Mucosa of stomach (tissue), 1 donor: ENCODE measurements around the gene PTMS.

Experiments
- H3K27me3 ChIP-seq: one replicate; pipeline ENCODE4 v1.7.0; 2013; ENCODE audit warnings: mild to moderate bottlenecking, low read length; ENCODE audit not compliant: control insufficient read depth, insufficient read depth
- H3K36me3 ChIP-seq: one replicate; pipeline ENCODE4 v1.7.0; 2013; ENCODE audit warnings: low read length; ENCODE audit not compliant: control insufficient read depth, insufficient read depth
- H3K4me1 ChIP-seq: one replicate; pipeline ENCODE4 v1.7.0; 2013; ENCODE audit warnings: mild to moderate bottlenecking, low read length; ENCODE audit not compliant: control insufficient read depth, insufficient read depth
- H3K4me3 ChIP-seq: one replicate; pipeline ENCODE4 v1.7.0; 2013; ENCODE audit warnings: low read length
- H3K9ac ChIP-seq: one replicate; pipeline ENCODE4 v1.7.0; 2013; ENCODE audit warnings: mild to moderate bottlenecking, low read length, moderate library complexity
- H3K9me3 ChIP-seq: one replicate; pipeline ENCODE4 v1.7.0; 2013; ENCODE audit warnings: mild to moderate bottlenecking, low read length, moderate library complexity; ENCODE audit not compliant: control insufficient read depth
- donor health status: Pancreatic carcinoma.

The PTMS gene

DNA sequence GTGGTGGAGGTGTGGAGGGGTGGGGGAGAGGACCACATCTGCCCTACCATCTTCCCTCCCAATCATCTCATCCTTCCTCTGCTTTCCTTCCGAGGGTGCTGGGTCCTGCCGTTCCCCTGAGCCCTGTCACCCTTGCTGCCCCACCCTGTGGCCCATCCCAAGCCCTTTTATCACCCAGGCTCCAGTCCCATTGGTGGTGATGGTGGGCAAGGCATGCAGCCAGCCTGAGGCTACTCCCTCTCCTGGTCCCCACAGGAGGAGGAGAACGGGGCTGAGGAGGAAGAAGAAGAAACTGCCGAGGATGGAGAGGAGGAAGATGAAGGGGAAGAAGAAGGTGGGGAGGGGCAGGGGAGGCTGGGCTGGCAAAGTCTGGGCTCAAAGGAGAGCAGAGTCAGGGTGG is 3.5 kb downstream of the PTMS start:
- H3K4me3 ChIP-seq, result no peak overlapping the region
- peaks cover 59% of the 10 kb centered on the region for H3K4me1 ChIP-seq
- no peaks in the 10 kb centered on the region for H3K9me3 ChIP-seq
- no peaks in the 10 kb centered on the region for H3K36me3 ChIP-seq
- no peaks in the 10 kb centered on the region for H3K27me3 ChIP-seq
- H3K9ac ChIP-seq, result no peak overlapping the region

DNA sequence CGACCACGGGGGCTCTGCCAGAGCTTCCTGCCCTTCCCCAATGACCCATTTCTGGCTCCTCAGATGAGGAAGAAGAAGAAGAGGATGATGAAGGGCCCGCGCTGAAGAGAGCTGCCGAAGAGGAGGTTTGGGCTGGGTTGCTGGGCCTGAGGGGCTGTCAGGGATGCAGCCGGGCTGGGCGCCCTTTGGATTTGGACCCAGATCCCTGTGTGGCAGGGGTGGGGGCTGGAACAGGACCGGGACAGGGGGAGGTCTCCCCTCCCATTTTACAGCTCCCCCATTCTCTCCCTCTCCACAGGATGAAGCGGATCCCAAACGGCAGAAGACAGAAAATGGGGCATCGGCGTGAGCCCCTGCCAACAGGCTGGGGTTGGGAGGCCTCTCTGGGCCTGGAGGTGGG is 3.9 kb downstream of the PTMS start:
- H3K27me3 ChIP-seq, result no peaks in the 10 kb centered on the region
- H3K4me1 ChIP-seq, result peaks cover 59% of the 10 kb centered on the region
- H3K4me3 ChIP-seq, result no peak overlapping the region
- H3K9me3 ChIP-seq, result no peaks in the 10 kb centered on the region
- H3K9ac ChIP-seq, result no peak overlapping the region
- H3K36me3 ChIP-seq, result no peaks in the 10 kb centered on the region

DNA sequence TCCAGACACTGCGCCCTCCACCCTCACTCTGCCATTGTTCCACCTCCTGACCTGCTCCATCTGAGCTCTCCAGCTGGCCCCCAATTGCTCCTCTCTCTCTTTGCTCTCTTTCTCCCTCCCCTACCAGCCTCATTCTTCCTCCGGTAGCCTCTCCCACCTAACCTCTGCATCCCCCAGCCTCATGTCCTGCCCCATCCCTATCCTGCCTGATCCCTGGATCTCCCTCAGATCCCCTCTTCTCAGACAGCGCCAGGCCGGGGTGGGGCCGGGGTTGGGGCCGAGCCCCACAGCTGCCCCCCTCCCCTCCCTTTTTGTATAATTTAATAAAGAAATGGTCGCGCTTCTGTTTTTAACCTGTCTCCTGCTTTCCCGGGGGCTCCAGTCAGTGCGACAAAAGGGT is 4.4 kb downstream of the PTMS start:
- Histone ChIP-seq H3K4me1 (peaks cover 59% of the 10 kb centered on the region), H3K27me3 (no peaks in the 10 kb centered on the region), H3K36me3 (no peaks in the 10 kb centered on the region), H3K4me3 (no peak overlapping the region), H3K9ac (no peak overlapping the region), H3K9me3 (no peaks in the 10 kb centered on the region)

DNA sequence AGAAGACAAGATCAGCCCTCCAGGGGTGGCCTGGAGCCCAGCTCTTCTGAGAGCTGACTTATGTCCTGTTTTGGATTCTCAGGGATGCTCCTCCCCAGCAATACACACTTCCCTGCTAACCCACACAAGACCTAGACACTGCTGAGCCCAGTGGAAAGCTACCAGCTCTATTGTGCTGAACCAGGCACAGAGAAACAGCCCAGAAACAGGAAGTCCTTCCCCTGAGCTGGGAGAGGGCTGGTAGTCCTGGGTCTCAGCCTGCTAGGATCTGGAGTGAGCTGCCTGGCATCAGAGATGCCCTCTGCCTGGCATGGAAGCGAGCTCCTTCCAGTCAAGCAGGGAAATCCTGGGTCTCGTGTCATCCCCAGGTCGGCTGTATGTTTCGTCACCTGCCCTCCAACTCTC is 4.9 kb downstream of the PTMS start:
- Histone ChIP-seq H3K36me3 (no peaks in the 10 kb centered on the region), H3K27me3 (no peaks in the 10 kb centered on the region), H3K9ac (no peak overlapping the region), H3K4me1 (peaks cover 59% of the 10 kb centered on the region), H3K4me3 (no peak overlapping the region), H3K9me3 (no peaks in the 10 kb centered on the region)

DNA sequence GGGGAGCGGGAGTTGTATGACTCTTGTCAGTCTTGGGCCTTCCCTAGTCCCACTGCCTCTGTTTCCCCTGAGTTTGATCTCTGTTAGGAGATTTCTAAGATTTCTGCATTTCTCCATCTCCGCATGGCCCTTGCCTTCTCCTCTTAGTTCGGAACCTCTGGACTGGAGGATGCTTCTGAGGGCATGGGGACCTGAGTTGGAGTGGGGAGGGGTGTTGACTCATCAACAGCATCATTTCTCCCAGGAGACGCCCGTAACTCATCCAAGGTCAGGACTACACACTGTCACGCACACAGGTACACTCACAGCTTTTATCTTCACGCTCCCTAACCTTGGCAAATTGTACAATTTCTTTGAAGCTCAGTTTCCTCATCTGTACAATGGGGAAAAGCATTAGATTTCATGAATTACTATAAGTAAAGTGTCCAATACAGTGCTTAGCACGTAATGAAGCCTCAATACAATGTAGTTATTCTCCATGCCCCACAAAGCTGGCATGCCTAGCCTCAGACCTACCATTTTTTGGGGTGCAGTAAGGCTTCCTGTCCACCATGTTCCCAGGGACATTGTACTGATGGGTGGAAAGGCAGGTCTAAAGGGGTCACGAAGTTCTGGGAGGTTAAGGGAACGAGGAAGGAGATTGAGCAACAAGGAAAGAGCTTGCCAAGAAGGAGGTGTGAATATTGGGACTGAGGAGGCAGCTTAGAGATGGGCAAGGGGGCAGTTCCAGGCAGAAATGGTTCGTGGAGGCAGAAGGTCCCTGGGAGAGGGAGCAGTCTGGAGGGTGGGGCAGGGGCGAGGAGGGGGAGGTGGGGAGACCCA is 5.6 kb downstream of the PTMS start:
- Histone ChIP-seq H3K4me3 (no peak overlapping the region), H3K9me3 (no peaks in the 10 kb centered on the region), H3K36me3 (no peaks in the 10 kb centered on the region), H3K4me1 (peaks cover 65% of the 10 kb centered on the region), H3K27me3 (no peaks in the 10 kb centered on the region), H3K9ac (no peak overlapping the region)

DNA sequence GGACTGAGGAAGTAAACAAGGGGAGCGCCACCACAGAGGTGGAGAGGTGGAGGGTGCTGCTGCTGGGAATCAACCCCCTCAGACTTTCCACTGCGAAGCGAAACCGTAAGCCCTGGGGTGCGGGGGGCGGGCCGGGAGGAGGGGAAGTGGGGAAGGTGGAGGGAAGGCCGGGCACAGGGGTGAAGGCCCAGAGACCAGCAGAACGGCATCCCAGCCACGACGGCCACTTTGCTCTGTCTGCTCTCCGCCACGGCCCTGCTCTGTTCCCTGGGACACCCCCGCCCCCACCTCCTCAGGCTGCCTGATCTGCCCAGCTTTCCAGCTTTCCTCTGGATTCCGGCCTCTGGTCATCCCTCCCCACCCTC is 6.2 kb downstream of the PTMS start, which contains the start of gene LAG3:
LAG3 (plus strand) TSS at position 190 of the 365 bp plus-strand sequence. CDS start 333 bp downstream, outside the sequence.
- Histone ChIP-seq H3K4me1 (peaks cover 63% of the 10 kb centered on the region), H3K9ac (peak within 1 kb of the TSS; percentile 38), H3K27me3 (peaks cover 1% of the 10 kb centered on the region), H3K36me3 (no peaks in the 10 kb centered on the region), H3K9me3 (no peaks in the 10 kb centered on the region), H3K4me3 (no peak within 1 kb of the TSS)

DNA sequence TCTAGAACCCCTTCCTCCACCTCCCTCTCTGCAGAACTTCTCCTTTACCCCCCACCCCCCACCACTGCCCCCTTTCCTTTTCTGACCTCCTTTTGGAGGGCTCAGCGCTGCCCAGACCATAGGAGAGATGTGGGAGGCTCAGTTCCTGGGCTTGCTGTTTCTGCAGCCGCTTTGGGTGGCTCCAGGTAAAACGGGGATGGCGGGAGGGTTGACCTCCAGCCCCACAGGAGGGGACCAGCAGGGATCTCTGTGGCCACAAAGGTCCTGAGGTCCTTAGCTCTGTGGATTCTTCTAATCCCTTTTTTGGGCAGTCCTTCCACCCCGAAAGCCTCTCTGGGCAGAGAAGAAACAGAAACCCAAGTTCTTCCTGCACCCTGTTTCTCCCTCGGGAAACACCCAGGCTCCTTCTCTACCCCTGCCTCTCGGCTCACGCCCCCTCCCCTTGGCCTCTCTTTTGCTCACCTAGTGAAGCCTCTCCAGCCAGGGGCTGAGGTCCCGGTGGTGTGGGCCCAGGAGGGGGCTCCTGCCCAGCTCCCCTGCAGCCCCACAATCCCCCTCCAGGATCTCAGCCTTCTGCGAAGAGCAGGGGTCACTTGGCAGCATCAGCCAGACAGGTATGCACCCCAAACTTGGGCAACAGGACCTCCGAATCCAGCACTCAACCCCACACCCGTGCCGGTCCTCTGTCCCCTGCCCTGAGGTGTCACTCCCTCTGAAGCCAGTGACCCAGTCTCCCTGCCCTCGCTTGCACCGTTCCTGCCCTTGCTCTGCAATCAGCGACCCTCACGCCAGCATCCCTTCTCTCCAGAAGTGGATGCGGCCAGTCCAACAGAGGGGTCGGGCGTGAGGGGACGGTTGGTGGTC is 6.8 kb downstream of the PTMS start:
- peak overlapping the region; percentile 38 for H3K9ac ChIP-seq
- no peaks in the 10 kb centered on the region for H3K36me3 ChIP-seq
- no peaks in the 10 kb centered on the region for H3K9me3 ChIP-seq
- H3K4me1 ChIP-seq, result peaks cover 60% of the 10 kb centered on the region
- H3K4me3 ChIP-seq, result no peak overlapping the region
- peaks cover 7% of the 10 kb centered on the region for H3K27me3 ChIP-seq

DNA sequence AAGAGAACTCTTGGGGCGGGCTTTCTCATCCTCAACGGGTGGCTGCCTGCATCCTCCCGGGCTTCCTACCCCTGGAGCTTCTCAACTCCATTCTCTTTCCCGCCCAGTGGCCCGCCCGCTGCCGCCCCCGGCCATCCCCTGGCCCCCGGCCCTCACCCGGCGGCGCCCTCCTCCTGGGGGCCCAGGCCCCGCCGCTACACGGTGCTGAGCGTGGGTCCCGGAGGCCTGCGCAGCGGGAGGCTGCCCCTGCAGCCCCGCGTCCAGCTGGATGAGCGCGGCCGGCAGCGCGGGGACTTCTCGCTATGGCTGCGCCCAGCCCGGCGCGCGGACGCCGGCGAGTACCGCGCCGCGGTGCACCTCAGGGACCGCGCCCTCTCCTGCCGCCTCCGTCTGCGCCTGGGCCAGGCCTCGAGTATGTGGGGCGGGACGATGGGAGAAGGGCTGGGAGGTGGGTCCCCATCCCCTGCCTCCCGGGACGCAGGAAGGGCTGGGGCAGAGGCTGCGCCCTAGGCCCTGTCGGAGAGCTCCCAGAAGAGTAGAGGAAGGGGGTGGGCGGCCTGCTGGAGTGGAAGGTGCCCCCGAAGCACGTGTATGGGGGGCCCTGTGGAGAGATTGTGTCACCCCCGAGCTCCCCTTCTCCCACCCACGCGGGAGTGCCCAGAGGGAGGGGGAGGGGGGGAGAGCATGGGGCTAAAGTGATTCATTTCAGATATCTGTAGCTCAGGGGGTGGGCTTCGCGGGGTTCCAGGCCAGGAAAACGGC is 7.6 kb downstream of the PTMS start:
- peaks cover 60% of the 10 kb centered on the region for H3K4me1 ChIP-seq

DNA sequence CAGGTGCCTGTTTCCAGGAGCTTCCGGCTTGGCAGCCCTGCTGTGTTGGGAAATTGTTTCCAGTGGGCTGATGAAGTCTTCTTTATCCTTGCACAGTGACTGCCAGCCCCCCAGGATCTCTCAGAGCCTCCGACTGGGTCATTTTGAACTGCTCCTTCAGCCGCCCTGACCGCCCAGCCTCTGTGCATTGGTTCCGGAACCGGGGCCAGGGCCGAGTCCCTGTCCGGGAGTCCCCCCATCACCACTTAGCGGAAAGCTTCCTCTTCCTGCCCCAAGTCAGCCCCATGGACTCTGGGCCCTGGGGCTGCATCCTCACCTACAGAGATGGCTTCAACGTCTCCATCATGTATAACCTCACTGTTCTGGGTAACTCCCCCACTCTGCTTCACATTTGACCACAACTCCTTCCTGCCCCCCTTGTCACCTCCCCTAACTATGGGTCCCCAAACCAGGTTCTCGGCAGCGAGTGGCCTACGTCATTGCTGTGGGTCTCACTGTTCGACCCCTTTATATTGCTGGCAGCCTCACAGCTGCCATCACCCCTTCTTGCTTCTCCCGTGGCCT is 8.4 kb downstream of the PTMS start:
- peaks cover 7% of the 10 kb centered on the region for H3K27me3 ChIP-seq
- no peak overlapping the region for H3K9ac ChIP-seq
- peaks cover 58% of the 10 kb centered on the region for H3K4me1 ChIP-seq
- H3K36me3 ChIP-seq, result no peaks in the 10 kb centered on the region
- H3K4me3 ChIP-seq, result no peak overlapping the region
- no peaks in the 10 kb centered on the region for H3K9me3 ChIP-seq

More for the DNA sequence above, 7.6 kb downstream of the PTMS start:
- Histone ChIP-seq H3K36me3 (no peaks in the 10 kb centered on the region), H3K4me3 (no peak overlapping the region), H3K9me3 (no peaks in the 10 kb centered on the region), H3K27me3 (peaks cover 7% of the 10 kb centered on the region), H3K9ac (peak overlapping the region; percentile 37)

DNA sequence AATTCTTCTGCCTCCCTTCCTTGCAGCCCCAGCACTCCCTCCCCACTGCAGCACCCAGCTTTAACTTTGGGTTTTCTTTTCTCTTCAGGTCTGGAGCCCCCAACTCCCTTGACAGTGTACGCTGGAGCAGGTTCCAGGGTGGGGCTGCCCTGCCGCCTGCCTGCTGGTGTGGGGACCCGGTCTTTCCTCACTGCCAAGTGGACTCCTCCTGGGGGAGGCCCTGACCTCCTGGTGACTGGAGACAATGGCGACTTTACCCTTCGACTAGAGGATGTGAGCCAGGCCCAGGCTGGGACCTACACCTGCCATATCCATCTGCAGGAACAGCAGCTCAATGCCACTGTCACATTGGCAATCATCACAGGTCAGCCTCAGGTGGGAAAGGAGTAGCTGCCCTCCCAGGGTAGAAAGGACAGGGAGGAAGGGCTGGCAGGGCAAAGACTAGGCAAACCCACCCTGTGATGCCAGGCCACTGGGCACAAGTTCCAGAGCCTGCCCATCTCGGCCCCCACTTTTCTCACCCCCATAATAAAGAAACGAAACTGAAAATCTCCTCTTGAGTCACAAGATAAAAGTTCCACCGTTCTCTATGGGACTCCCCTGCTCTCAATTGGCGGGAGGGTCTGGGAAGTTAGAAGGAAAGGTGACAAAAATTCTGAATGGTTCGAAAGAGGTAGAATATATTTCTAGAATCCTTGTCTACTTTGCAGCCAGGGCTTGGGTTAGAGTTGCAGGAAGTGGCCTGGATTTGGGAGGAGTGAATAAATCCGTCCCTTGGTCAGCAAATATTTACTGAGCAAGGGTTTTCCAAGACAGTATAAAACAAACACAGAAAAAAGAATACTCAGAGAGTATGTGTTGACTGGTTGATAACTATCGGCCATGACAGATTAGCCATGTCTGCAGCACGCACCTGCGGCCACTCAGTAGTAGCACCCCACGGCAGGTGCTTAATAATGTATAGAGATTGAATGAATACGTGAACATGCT is 9.3 kb downstream of the PTMS start:
- Histone ChIP-seq H3K27me3 (peaks cover 7% of the 10 kb centered on the region), H3K36me3 (no peaks in the 10 kb centered on the region), H3K9ac (no peak overlapping the region), H3K9me3 (no peaks in the 10 kb centered on the region), H3K4me3 (no peak overlapping the region), H3K4me1 (peaks cover 58% of the 10 kb centered on the region)

DNA sequence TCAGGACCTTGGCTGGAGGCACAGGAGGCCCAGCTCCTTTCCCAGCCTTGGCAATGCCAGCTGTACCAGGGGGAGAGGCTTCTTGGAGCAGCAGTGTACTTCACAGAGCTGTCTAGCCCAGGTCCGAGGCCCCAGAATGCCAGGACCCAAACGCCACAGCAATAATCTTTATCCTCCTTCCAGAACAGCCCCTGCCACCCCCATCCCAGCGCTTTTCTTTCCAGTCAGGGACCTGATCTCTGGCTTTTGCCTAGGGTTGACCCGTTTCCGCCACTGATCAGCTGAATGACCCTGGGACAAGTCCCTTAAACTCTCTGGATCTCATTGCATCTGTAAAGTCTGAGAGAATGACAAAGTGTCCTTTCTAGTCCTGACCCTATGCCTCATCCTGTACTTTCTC is 11.2 kb downstream of the PTMS start:
- peaks cover 58% of the 10 kb centered on the region for H3K4me1 ChIP-seq
- H3K4me3 ChIP-seq, result no peak overlapping the region
- H3K27me3 ChIP-seq, result peaks cover 7% of the 10 kb centered on the region
- H3K9ac ChIP-seq, result no peak overlapping the region
- no peaks in the 10 kb centered on the region for H3K9me3 ChIP-seq
- H3K36me3 ChIP-seq, result no peaks in the 10 kb centered on the region
